Neural cell (in vitro differentiated cells): ENCODE results near the gene MAP3K14.

Experiments used
- CTCF ChIP-seq: fragments of 450-650 bp; IDR thresholded peaks from 2 replicates; pipeline ENCODE4 v1.5.1; 2014; ENCODE audit warnings: antibody characterized with exemption, mild to moderate bottlenecking, moderate library complexity; ENCODE audit not compliant: poor library complexity, severe bottlenecking
- EP300 ChIP-seq: fragments of 450-650 bp; conservative IDR thresholded peaks from 2 replicates; pipeline ENCODE4 v1.6.1; 2014; ENCODE audit warnings: antibody characterized with exemption, mild to moderate bottlenecking, moderate library complexity; ENCODE audit not compliant: poor library complexity, severe bottlenecking
- EZH2 ChIP-seq: fragments of 200-600, 300-800 bp; shearing (Covaris generic), sonication (generic); IDR thresholded peaks from 2 replicates; pipeline ENCODE4 v1.6.1; 2014; ENCODE audit warnings: antibody characterized with exemption, low read length, borderline replicate concordance, mild to moderate bottlenecking; ENCODE audit not compliant: insufficient read depth, poor library complexity, severe bottlenecking
- POLR2AphosphoS5 ChIP-seq: IDR thresholded peaks from 2 replicates; pipeline ENCODE4 v1.6.1; 2012
- RAD21 ChIP-seq: fragments of 450-650 bp; conservative IDR thresholded peaks from 2 replicates; pipeline ENCODE4 v1.6.1; 2014; ENCODE audit warnings: antibody characterized with exemption, mild to moderate bottlenecking, moderate library complexity
- REST ChIP-seq: IDR thresholded peaks from 2 replicates; pipeline ENCODE4 v1.6.1; 2012; ENCODE audit warnings: borderline replicate concordance
- SMC3 ChIP-seq: fragments of 450-650 bp; conservative IDR thresholded peaks from 2 replicates; pipeline ENCODE4 v1.6.1; 2014; ENCODE audit warnings: antibody characterized with exemption, mild to moderate bottlenecking, moderate library complexity; ENCODE audit not compliant: poor library complexity
- TAF1 ChIP-seq: IDR thresholded peaks from 2 replicates; pipeline ENCODE4 v1.6.1; 2012; ENCODE audit warnings: low read depth

- TF ChIP-seq CTCF (no peak), POLR2AphosphoS5 (no peak), TAF1 (no peak), RAD21 (no peak), SMC3 (no peak), EP300 (no peak), EZH2 (no peak), REST (no peak)
Observed at GRCh38 chr17:45261577-45262515, 55.0 kb downstream of the MAP3K14 start, which contains the start of gene SPATA32.
